Adrenal gland (tissue), 12 donors: ENCODE measurements around the gene RHEB. TPM values are rescaled to one million over a fixed set of nuclear protein-coding genes. Genes with fewer than 3 reads are reported as not detected.

Source experiments
- DNase-seq, 7 donors: peaks; one replicate each; pipeline ENCODE4 v3.0.0-alpha.2; 2019 to 2020
- H3K27ac ChIP-seq, 5 donors: fragments of 200-600 bp; sonication (generic) in 4 of 5; 1 replicate in 3 of 5; 2 replicates in 2 of 5; pipeline versions ENCODE4 v1.5.1 to v1.8.0; 2016 to 2020; ENCODE audit warnings: mild to moderate bottlenecking in 1 of 5
- H3K27me3 ChIP-seq: fragments of 200-600 bp; 2 replicates; pipeline ENCODE4 v1.8.0; 2021
- H3K36me3 ChIP-seq, 2 donors: fragments of 200-600 bp; replicated peaks in 1 of 2; 1 replicate in 1 of 2; 2 replicates in 1 of 2; pipeline versions ENCODE4 v1.5.1 to v1.8.0; 2018 to 2022
- H3K4me1 ChIP-seq, 2 donors: fragments of 200-600 bp; replicated peaks in 1 of 2; 1 replicate in 1 of 2; 2 replicates in 1 of 2; pipeline versions ENCODE4 v1.5.1 to v1.8.0; 2018 to 2021
- H3K4me3 ChIP-seq, 4 donors: fragments of 200-600 bp; sonication (generic) in 3 of 4; one replicate each; pipeline ENCODE4 v1.5.1; 2016 to 2018
- H3K9me3 ChIP-seq, 3 donors: fragments of 200-600 bp; sonication (generic) in 1 of 3; replicated peaks in 1 of 3; 1 replicate in 2 of 3; 2 replicates in 1 of 3; pipeline versions ENCODE4 v1.5.1 to v1.8.0; 2016 to 2021
- CTCF ChIP-seq, 6 experiments: fragments of 450-650 bp in 4 of 6; fragments of 200-600 bp in 2 of 6; sonication (generic) in 1 of 6; IDR thresholded peaks; 1 replicate in 5 of 6; 2 replicates in 1 of 6; pipeline versions ENCODE4 v1.5.1 to v1.8.0; 2016 to 2021; ENCODE audit warnings: antibody characterized with exemption in 6 of 6, mild to moderate bottlenecking in 2 of 6, moderate library complexity in 1 of 6
- POLR2A ChIP-seq, 2 donors: fragments of 450-650 bp; IDR thresholded peaks; one replicate each; pipeline ENCODE4 v1.6.1; 2017; ENCODE audit warnings: antibody characterized with exemption in 2 of 2, mild to moderate bottlenecking in 2 of 2, moderate library complexity in 1 of 2
- WGBS, 4 donors: extraction: QIAGEN DNeasy Blood & Tissue Kit in 2 of 4; methylation state at CpG; one replicate each; pipeline versions ENCODE4 v1.1.5 to v1.1.7; 2013 to 2017; 5-methylcytosine and 5-hydroxymethylcytosine counted together
- intact Hi-C, 2 donors: fragments of 100-400 bp; cut with DNase I; formaldehyde crosslinking; loops; one replicate each; pipeline versions ENCODE4 v1.14.1 to v1.15.0; 2022 to 2023
- polyA plus RNA-seq, 3 donors: library from polyadenylated mRNA; stranded (reverse); fragments of 200-250 nt in 2 of 3; fragments of 350-450 nt in 1 of 3; fragmentation: Illumina TruSeq in 1 of 3; extraction: RNeasy Lipid Tissue Mini Kit (QIAGEN cat#74804) in 1 of 3; gene quantifications; one replicate each; pipeline ENCODE4 v1.2.3, GENCODE V29; 2013 to 2014
- total RNA-seq, 9 donors: library from RNA; depleted of rRNA in 4 of 9; stranded (reverse); fragments of >200 nt in 4 of 9; fragments of 120-200 nt in 1 of 9; fragmentation: NEBNext Ultra II Directional in 1 of 9; extraction: Animal tissue kit (Norgen Biotek cat#: 25700) in 1 of 9; gene quantifications; one replicate each; pipeline versions ENCODE4 v1.1.0 to v1.2.4, GENCODE V29; 2013 to 2023
- donor health status: healthy with polysubstance abuse.
- donor health status: Bipolar disorder and iron deficiency.
- donor health status: DM: yes; HTN: yes; CAD: no.
- donor health status: DM: no; HTN: no; CAD: no.
- donor health status: DM: no; HTN: no; CAD: no.
- donor health status: DM: yes; HTN: yes; CAD: no.

The RHEB gene
- total and polyA plus RNA-seq, 12 donors: 66.3 to 309 (median 127) TPM

DNA sequence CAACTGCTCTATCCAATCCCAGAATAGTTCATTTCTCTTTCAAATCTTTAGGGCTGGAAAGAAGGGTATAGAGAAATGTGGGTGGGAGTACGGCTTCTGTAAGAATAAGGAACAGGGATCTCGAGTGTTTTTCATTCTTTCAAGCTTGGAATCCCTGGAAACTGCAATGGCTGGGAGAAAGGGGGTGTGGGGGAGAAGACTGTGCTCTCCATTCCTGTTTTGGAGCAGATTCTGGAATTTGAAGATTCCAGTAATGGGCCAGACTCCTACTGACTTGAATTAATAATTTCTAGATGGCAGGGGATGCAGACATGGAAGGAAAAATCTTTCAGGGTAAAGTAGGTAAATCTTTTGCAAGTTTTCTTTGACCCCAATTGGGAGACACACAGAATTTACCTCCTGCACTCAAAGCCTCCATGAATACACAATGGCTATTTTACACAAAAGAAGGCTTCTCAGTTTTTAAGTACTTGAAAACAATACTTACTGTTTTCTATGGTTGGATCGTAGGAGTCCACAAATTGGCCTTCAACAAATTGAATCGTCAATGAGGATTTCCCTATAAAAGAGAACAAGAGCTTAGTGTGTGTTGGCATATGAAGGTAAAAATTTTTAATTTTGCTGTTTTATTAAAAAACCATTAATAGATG lies 29.1 kb downstream of the RHEB start:
- Histone ChIP-seq H3K36me3 (peaks cover 0 to 31% of the 10 kb centered on the region in 2 donors), H3K27me3 (no peaks in the 10 kb centered on the region), H3K27ac (peak overlapping the region in 1 of 5 donors; percentile 2), H3K9me3 (no peaks in the 10 kb centered on the region), H3K4me3 (no peak overlapping the region), H3K4me1 (peaks cover 11 to 61% of the 10 kb centered on the region in 2 donors)
- no peak for DNase-seq
- no peak for TF ChIP-seq POLR2A (IDR thresholded peaks at IDR 0.05)
- no peak for TF ChIP-seq CTCF (IDR thresholded peaks at IDR 0.05)
- WGBS, 4 donors: 79 to 86% (median 80%) methylated on average over 4 of the region's 4 CpGs
- intact Hi-C loops: no loop called here

DNA sequence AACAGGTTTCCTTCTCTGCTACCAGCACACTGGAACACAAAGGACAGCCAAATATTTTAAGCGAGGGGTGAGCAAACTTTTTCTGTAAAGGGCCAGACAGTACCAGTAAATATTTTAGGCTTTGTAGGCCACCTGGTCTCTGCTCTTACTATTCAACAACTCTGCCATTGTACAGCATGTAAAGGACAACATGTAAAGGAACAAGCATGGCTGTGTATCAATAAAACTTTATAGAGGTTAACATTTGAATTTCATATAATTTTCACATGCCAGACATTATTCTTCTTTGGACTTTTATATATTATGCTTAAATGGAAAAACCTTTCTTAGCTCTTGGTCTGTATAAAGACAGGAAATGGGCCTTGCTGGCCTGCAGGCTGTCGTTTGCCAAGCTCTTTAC lies 30.2 kb downstream of the RHEB start:
- no peak overlapping the region for H3K27ac ChIP-seq

DNA sequence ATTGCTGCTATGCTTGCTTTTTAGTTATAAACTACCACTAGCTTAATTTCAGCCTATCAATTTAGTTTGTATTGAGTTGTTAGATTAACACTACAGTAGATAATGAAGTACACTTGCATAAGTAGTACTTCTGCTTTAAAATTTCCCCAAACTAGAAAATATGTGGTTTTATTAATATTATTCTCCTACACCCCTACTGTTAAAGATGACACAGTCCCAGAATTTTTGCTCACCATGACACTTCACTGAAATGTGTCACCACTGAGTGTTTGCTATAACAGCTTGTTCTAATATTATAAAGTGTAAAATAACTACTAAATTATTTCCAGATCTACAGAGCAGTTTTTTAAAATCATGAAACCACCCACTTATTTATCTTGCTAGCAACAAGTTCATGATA lies 31.6 kb downstream of the RHEB start:
- DNase-seq: no peak
- intact Hi-C loops: no loop called here
- Histone ChIP-seq H3K4me1 (peaks cover 16 to 49% of the 10 kb centered on the region in 2 donors), H3K4me3 (no peak overlapping the region), H3K9me3 (no peaks in the 10 kb centered on the region), H3K36me3 (peaks cover 0 to 46% of the 10 kb centered on the region in 2 donors), H3K27ac (no peak overlapping the region), H3K27me3 (no peaks in the 10 kb centered on the region)
- no peak for TF ChIP-seq CTCF (IDR thresholded peaks at IDR 0.05)
- TF ChIP-seq POLR2A (IDR thresholded peaks at IDR 0.05): no peak

More for the DNA sequence above, 30.2 kb downstream of the RHEB start:
- peaks cover 0 to 32% of the 10 kb centered on the region in 2 donors for H3K36me3 ChIP-seq
- intact Hi-C loops: no loop called here
- no peak for TF ChIP-seq POLR2A (IDR thresholded peaks at IDR 0.05)
- TF ChIP-seq CTCF (IDR thresholded peaks at IDR 0.05): no peak
- no peaks in the 10 kb centered on the region for H3K27me3 ChIP-seq
- H3K4me1 ChIP-seq: peaks cover 16 to 61% of the 10 kb centered on the region in 2 donors
- H3K4me3 ChIP-seq: no peak overlapping the region
- 76 to 84% (median 81%) methylated on average over 2 of the region's 2 CpGs for WGBS, 4 donors
- no peak for DNase-seq
- no peaks in the 10 kb centered on the region for H3K9me3 ChIP-seq

- Histone ChIP-seq H3K27me3 (no peaks in the 10 kb centered on the region), H3K9me3 (no peaks in the 10 kb centered on the region), H3K4me3 (no peak overlapping the region), H3K36me3 (peaks cover 0 to 50% of the 10 kb centered on the region in 2 donors), H3K27ac (peak overlapping the region in 2 of 5 donors; percentile 8 to 29), H3K4me1 (peaks cover 16 to 49% of the 10 kb centered on the region in 2 donors)
- TF ChIP-seq POLR2A (IDR thresholded peaks at IDR 0.05) (no peak), CTCF (IDR thresholded peaks at IDR 0.05) (no peak)
- intact Hi-C loops: no loop called here
- no peak for DNase-seq
- 36 to 57% (median 53%) methylated on average over 2 of the region's 2 CpGs for WGBS, 4 donors
Observed at GRCh38 chr7:151487228-151487627, 32.5 kb downstream of the RHEB start.
